ENCODE data around the gene TATDN2.

The TATDN2 gene

GRCh38 chr3:10280177-10280529 is 31.9 kb downstream of the TATDN2 start:
- H3K4me1 ChIP-seq = peaks cover 55 to 73% (median 69%) of the 10 kb centered on the region in 10 experiments
- no peak overlapping the region for H3K9ac ChIP-seq
- no peak for TF ChIP-seq Cebpa-rat (IDR thresholded peaks at IDR 0.05)
- H3K27ac ChIP-seq = no peak overlapping the region; a peak in 2 of 22 replicates
- H4K20me1 ChIP-seq = peaks cover 37 to 86% (median 56%) of the 10 kb centered on the region in 11 experiments
- no peak overlapping the region for H3K4me3 ChIP-seq
- no peaks in the 10 kb centered on the region for H3K9me3 ChIP-seq (replicated peaks in 1 of 11)
- 0 out of 22 replicates have a peak overlapping the region, but pooled peaks of 1 of the 11 experiments have one; percentile 0 for H3K4me2 ChIP-seq
- H3K27me3 ChIP-seq = no peaks in the 10 kb centered on the region
- peaks cover 80 to 93% (median 84%) of the 10 kb centered on the region in 11 experiments for H3K36me3 ChIP-seq

GRCh38 chr3:10280571-10280970 is 32.3 kb downstream of the TATDN2 start:
- no peak overlapping the region for H3K4me3 ChIP-seq
- H3K4me2 ChIP-seq = peak overlapping the region in 2 of 11 experiments; percentile 0 to 77; a peak in 2 of 22 replicates
- no peaks in the 10 kb centered on the region for H3K9me3 ChIP-seq (replicated peaks in 1 of 11)
- H3K36me3 ChIP-seq = peaks cover 76 to 93% (median 84%) of the 10 kb centered on the region in 11 experiments
- H4K20me1 ChIP-seq = peaks cover 32 to 84% (median 52%) of the 10 kb centered on the region in 11 experiments
- no peaks in the 10 kb centered on the region for H3K27me3 ChIP-seq
- H3K27ac ChIP-seq = no peak overlapping the region; a peak in 1 of 22 replicates
- no peak for TF ChIP-seq Cebpa-rat (IDR thresholded peaks at IDR 0.05)
- H3K9ac ChIP-seq = no peak overlapping the region
- peaks cover 59 to 78% (median 73%) of the 10 kb centered on the region in 10 experiments for H3K4me1 ChIP-seq

GRCh38 chr3:10281951-10282350 is 33.7 kb downstream of the TATDN2 start:
- H3K36me3 ChIP-seq = peaks cover 76 to 93% (median 84%) of the 10 kb centered on the region in 11 experiments
- no peaks in the 10 kb centered on the region for H3K27me3 ChIP-seq
- TF ChIP-seq Cebpa-rat (IDR thresholded peaks at IDR 0.05) = no peak
- H3K4me3 ChIP-seq = peak overlapping the region in 3 of 10 experiments; percentile 9 to 22 (median 22); a peak in 2 of 20 replicates
- H3K9me3 ChIP-seq (replicated peaks in 1 of 11) = no peaks in the 10 kb centered on the region
- peaks cover 67 to 87% (median 80%) of the 10 kb centered on the region in 10 experiments for H3K4me1 ChIP-seq
- H4K20me1 ChIP-seq = peaks cover 19 to 76% (median 38%) of the 10 kb centered on the region in 11 experiments
- peak overlapping the region; percentile 31 to 89 (median 80); a peak in 21 of 22 replicates for H3K4me2 ChIP-seq
- H3K27ac ChIP-seq = peak overlapping the region in 9 of 11 experiments; percentile 14 to 92 (median 65); a peak in 17 of 22 replicates
- peak overlapping the region in 9 of 11 experiments; percentile 31 to 57 (median 48); a peak in 12 of 22 replicates for H3K9ac ChIP-seq

- Histone ChIP-seq H3K9ac (peak overlapping the region in 8 of 11 experiments; percentile 0 to 60 (median 46); a peak in 12 of 22 replicates), H3K4me1 (peaks cover 52 to 98% (median 88%) of the 10 kb centered on the region in 10 experiments), H4K20me1 (peaks cover 2 to 64% (median 21%) of the 10 kb centered on the region in 11 experiments; a peak in 18 of 22 replicates), H3K4me2 (peak overlapping the region; percentile 72 to 89 (median 80)), H3K27ac (peak overlapping the region in 9 of 11 experiments; percentile 43 to 92 (median 65); a peak in 16 of 22 replicates), H3K9me3 (replicated peaks in 1 of 11) (no peaks in the 10 kb centered on the region), H3K27me3 (no peaks in the 10 kb centered on the region), H3K4me3 (no peak overlapping the region), H3K36me3 (peaks cover 76 to 93% (median 84%) of the 10 kb centered on the region in 11 experiments)
- TF ChIP-seq Cebpa-rat (IDR thresholded peaks at IDR 0.05) = no peak
Observed at GRCh38 chr3:10283638-10284037, 35.4 kb downstream of the TATDN2 start.

- peak overlapping the region in 9 of 11 experiments; percentile 43 to 92 (median 65); a peak in 19 of 22 replicates for H3K27ac ChIP-seq
- 0 out of 20 replicates have a peak overlapping the region, but pooled peaks of 1 of the 10 experiments have one; percentile 24 for H3K4me3 ChIP-seq
- peak overlapping the region in 10 of 11 experiments; percentile 28 to 60 (median 42); a peak in 17 of 22 replicates for H3K9ac ChIP-seq
Observed at GRCh38 chr3:10284496-10284895, 36.2 kb downstream of the TATDN2 start.

GRCh38 chr3:10285272-10286132 is 37.2 kb downstream of the TATDN2 start:
- Histone ChIP-seq H3K4me2 (peak overlapping the region; percentile 72 to 89 (median 80)), H3K27me3 (no peaks in the 10 kb centered on the region), H3K27ac (peak overlapping the region in 9 of 11 experiments; percentile 43 to 94 (median 65); a peak in 18 of 22 replicates), H4K20me1 (peaks cover 0 to 46% (median 10%) of the 10 kb centered on the region in 11 experiments; a peak in 13 of 22 replicates), H3K9ac (peak overlapping the region in 8 of 11 experiments; percentile 28 to 60 (median 48); a peak in 11 of 22 replicates), H3K4me3 (no peak overlapping the region), H3K9me3 (replicated peaks in 1 of 11) (no peaks in the 10 kb centered on the region), H3K4me1 (peaks cover 67 to 100% (median 99%) of the 10 kb centered on the region in 10 experiments), H3K36me3 (peaks cover 67 to 93% (median 82%) of the 10 kb centered on the region in 11 experiments)
- TF ChIP-seq Cebpa-rat (IDR thresholded peaks at IDR 0.05) = no peak

More at GRCh38 chr3:10284496-10284895, 36.2 kb downstream of the TATDN2 start:
- Histone ChIP-seq H3K4me2 (peak overlapping the region; percentile 72 to 89 (median 80)), H3K4me1 (peaks cover 57 to 100% (median 96%) of the 10 kb centered on the region in 10 experiments), H3K36me3 (peaks cover 76 to 93% (median 84%) of the 10 kb centered on the region in 11 experiments), H4K20me1 (peaks cover 0 to 56% (median 19%) of the 10 kb centered on the region in 11 experiments; a peak in 16 of 22 replicates), H3K27me3 (no peaks in the 10 kb centered on the region), H3K9me3 (replicated peaks in 1 of 11) (no peaks in the 10 kb centered on the region)
- no peak for TF ChIP-seq Cebpa-rat (IDR thresholded peaks at IDR 0.05)

GRCh38 chr3:10286133-10286524 is 37.9 kb downstream of the TATDN2 start:
- peaks cover 73 to 100% (median 99%) of the 10 kb centered on the region in 10 experiments for H3K4me1 ChIP-seq
- H3K4me3 ChIP-seq = no peak overlapping the region
- peak overlapping the region in 3 of 11 experiments; percentile 21 to 30 (median 21); a peak in 3 of 22 replicates for H3K9ac ChIP-seq
- peak overlapping the region; percentile 72 to 89 (median 80); a peak in 21 of 22 replicates for H3K4me2 ChIP-seq
- H3K9me3 ChIP-seq (replicated peaks in 1 of 11) = no peaks in the 10 kb centered on the region
- no peaks in the 10 kb centered on the region for H3K27me3 ChIP-seq
- H4K20me1 ChIP-seq = peaks cover 0 to 40% (median 6%) of the 10 kb centered on the region in 11 experiments; a peak in 10 of 22 replicates
- TF ChIP-seq Cebpa-rat (IDR thresholded peaks at IDR 0.05) = no peak
- peaks cover 60 to 92% (median 80%) of the 10 kb centered on the region in 11 experiments for H3K36me3 ChIP-seq
- H3K27ac ChIP-seq = peak overlapping the region in 7 of 11 experiments; percentile 17 to 94 (median 66); a peak in 9 of 22 replicates

- H3K4me2 ChIP-seq = peak overlapping the region in 8 of 11 experiments; percentile 2 to 89 (median 78); a peak in 13 of 22 replicates
- H3K9ac ChIP-seq = no peak overlapping the region
- H3K4me1 ChIP-seq = peaks cover 76 to 100% (median 99%) of the 10 kb centered on the region in 10 experiments
- no peak for TF ChIP-seq Cebpa-rat (IDR thresholded peaks at IDR 0.05)
- H4K20me1 ChIP-seq = peaks cover 0 to 37% (median 6%) of the 10 kb centered on the region in 11 experiments; a peak in 9 of 22 replicates
- H3K27me3 ChIP-seq = no peaks in the 10 kb centered on the region
- peak overlapping the region in 5 of 11 experiments; percentile 1 to 94 (median 77); a peak in 6 of 22 replicates for H3K27ac ChIP-seq
- H3K36me3 ChIP-seq = peaks cover 59 to 88% (median 77%) of the 10 kb centered on the region in 11 experiments; a peak in 21 of 22 replicates
- no peak overlapping the region for H3K4me3 ChIP-seq
- no peaks in the 10 kb centered on the region for H3K9me3 ChIP-seq (replicated peaks in 1 of 11)
Observed at GRCh38 chr3:10286596-10287295, 38.5 kb downstream of the TATDN2 start.

All from BLaER1 treated with 17β-estradiol and CSF1 and Interleukin-3, amounts not matched to agents 10 nM and 100 nM (cell line).